NB4 (cell line): ENCODE measurements around the gene PARD3.

ENCODE experiments used
- DNase-seq: peaks from one replicate; pipeline ENCODE4 v3.0.0; 2010; ENCODE audit warnings: low read depth
- H3K4me3 ChIP-seq: one replicate; pipeline ENCODE4 v1.5.1; 2011; ENCODE audit warnings: mild to moderate bottlenecking, low read depth, low read length, moderate library complexity
- MAX ChIP-seq: IDR thresholded peaks from 2 replicates; pipeline ENCODE4 v1.6.1; 2011; ENCODE audit warnings: low read depth, low read length
- MYC ChIP-seq: IDR thresholded peaks from 2 replicates; pipeline ENCODE4 v1.6.1; 2011; ENCODE audit warnings: low read depth, low read length
- POLR2A ChIP-seq: IDR thresholded peaks from 2 replicates; pipeline ENCODE4 v1.6.1; 2011; ENCODE audit warnings: mild to moderate bottlenecking; ENCODE audit not compliant: insufficient read length; ENCODE audit errors: extremely low read depth
- TF ChIP-seq, protein P1 (sequence below): IDR thresholded peaks from one replicate; pipeline ENCODE4 v1.5.1; 2012; ENCODE audit warnings: low read depth, low read length

The PARD3 gene

GRCh38 chr10:34154383-34154900 lies 660.7 kb downstream of the PARD3 start:
- H3K4me3 ChIP-seq, result no peak overlapping the region
- no peak for TF ChIP-seq MYC
- no peak for TF ChIP-seq MAX
- no peak for TF ChIP-seq POLR2A
- no peak for DNase-seq

DNA sequence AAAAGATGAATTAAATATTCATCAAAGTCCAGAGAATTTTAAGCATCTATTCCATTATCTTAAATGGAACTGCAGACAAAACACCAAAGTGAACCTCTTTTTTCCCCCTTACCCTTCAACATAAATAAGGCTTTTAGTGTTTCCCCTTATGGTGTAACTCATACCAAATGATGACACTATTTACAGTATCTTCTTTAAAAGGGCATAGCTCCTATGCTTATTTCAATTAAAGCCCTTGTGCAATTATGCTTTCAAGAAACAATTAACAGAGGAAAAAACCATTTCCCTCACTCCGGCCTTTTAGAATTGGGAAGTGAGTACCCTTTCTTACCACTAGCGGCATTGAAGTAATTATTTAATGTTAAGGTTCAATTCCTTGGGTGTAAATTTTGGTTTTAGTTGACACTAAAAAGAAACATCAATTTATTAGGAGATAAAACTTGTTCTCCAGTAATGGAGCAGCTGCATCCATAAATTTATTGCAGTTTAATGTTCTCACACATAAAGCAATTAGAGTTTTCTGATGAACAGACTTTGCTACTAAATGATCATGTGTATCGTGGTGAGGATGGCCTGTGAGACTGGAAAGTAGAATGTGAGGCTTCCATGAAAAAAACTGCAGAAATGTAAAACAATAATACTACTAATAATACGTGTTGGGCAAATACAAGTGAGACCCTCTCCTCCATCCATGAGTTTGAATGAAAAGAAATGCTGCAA lies 661.3 kb downstream of the PARD3 start:
- no peak overlapping the region for H3K4me3 ChIP-seq
- DNase-seq, result peak; percentile 36

DNA sequence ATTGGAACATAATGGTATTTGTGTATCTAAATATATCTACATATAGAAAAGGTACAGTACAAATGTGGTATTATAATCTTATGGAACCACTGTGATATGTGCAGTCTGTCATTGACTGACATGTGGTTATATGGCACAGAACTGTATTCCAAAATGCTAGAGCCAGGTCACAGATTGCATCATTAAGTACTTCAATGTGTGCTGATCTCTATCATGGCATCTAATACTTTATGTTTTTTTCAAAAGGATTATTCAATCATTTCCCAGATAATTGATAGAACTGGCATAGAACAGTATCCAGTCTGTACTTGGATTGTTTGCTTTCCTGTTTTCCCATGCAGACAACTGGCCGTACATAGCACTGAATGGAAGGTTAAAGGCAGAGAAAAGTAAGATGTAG lies 662.7 kb downstream of the PARD3 start:
- H3K4me3 ChIP-seq, result no peak overlapping the region
- DNase-seq, result no peak
- TF ChIP-seq MYC, result no peak
- TF ChIP-seq MAX, result no peak
- TF ChIP-seq, protein P1, sequence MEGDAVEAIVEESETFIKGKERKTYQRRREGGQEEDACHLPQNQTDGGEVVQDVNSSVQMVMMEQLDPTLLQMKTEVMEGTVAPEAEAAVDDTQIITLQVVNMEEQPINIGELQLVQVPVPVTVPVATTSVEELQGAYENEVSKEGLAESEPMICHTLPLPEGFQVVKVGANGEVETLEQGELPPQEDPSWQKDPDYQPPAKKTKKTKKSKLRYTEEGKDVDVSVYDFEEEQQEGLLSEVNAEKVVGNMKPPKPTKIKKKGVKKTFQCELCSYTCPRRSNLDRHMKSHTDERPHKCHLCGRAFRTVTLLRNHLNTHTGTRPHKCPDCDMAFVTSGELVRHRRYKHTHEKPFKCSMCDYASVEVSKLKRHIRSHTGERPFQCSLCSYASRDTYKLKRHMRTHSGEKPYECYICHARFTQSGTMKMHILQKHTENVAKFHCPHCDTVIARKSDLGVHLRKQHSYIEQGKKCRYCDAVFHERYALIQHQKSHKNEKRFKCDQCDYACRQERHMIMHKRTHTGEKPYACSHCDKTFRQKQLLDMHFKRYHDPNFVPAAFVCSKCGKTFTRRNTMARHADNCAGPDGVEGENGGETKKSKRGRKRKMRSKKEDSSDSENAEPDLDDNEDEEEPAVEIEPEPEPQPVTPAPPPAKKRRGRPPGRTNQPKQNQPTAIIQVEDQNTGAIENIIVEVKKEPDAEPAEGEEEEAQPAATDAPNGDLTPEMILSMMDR, result no peak
- TF ChIP-seq POLR2A, result no peak

More for the DNA sequence above, 661.3 kb downstream of the PARD3 start:
- TF ChIP-seq MYC (no peak), POLR2A (no peak), MAX (no peak)
- TF ChIP-seq, protein P1, result no peak

- no peak for DNase-seq
- TF ChIP-seq POLR2A (no peak), MYC (no peak), MAX (no peak)
- TF ChIP-seq, protein P1, result no peak
- H3K4me3 ChIP-seq, result no peak overlapping the region
These were observed 663.2 kb downstream of the PARD3 start for GRCh38 chr10:34151931-34152330.

DNA sequence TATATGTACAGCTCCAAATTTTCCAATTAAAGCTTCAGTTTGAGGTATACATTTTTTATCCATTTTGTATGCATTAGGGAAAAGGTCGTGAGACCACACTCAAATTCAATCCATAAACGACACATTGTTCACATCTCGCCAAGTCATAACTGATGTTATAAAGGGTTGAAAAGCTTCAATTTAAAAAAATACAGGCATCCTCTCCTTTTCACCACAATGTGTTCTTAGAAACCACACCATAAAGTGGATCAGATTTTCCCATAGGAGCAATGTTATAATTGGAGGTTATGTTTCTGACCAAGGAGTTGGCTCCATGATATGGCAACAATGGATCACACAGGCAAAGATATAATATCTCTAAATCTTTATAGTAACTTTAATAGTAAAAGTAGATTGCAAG lies 663.6 kb downstream of the PARD3 start:
- no peak overlapping the region for H3K4me3 ChIP-seq
- no peak for DNase-seq
- TF ChIP-seq MAX (no peak), POLR2A (no peak), MYC (no peak)
- TF ChIP-seq, protein P1, result no peak

DNA sequence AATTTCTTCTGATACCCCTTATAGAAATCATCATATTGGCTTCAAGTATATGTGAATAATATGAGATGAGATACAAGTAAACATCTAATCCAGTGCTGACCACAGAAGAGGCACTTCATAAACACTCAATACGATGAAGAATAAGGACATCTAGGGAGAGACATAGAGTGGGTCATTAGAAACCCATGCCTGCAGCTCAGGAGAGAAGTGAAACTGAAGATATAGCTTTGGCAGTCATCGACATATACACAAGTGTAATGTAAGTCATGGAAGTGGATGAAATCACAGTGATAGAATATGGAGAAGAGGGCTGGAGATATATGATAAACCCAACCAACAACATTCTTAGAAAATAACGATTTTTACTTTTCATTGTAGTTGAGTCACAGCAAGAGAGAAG lies 665.0 kb downstream of the PARD3 start:
- TF ChIP-seq, protein P1, result no peak
- TF ChIP-seq MYC, result no peak
- no peak for TF ChIP-seq POLR2A
- no peak for TF ChIP-seq MAX
- H3K4me3 ChIP-seq, result no peak overlapping the region
- DNase-seq, result no peak
